C4-2B (cell line): ENCODE data around the gene LMO3.
"Not testable (repeated sequence)": the region's sequence is repeated elsewhere in the genome, so short reads cannot be mapped to it uniquely, and the experiment has no call there.

ENCODE experiments used
- H3K27ac ChIP-seq: fragments of 450-650 bp; 2 replicates; pipeline ENCODE4 v1.5.1; 2017
- ZFX ChIP-seq: fragments of 450-650 bp; IDR thresholded peaks from 2 replicates; pipeline ENCODE4 v1.6.1; 2017
- TF ChIP-seq, protein P1 (sequence below): fragments of 450-650 bp; conservative IDR thresholded peaks from 2 replicates; pipeline ENCODE4 v1.5.1; 2017; ENCODE audit warnings: mild to moderate bottlenecking

LMO3 gene

DNA sequence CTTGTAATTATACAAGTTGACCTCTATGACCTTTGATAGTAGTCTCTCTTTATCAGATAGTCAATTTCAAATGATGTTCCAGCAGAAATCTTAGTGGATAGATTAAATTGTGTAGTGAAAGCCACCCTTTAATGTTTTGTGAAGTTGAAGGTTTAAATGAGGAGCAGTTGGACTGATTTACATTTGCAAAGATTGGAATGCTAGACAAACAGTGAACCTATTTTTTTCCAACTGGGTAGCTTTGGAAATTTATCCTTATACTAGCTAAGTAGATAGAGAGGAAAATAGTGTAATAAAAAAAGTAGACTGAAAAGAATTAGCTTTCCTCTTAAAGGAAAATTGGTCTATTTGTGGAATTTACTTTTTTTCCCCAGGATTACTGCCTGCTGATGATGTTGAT lies 53.7 kb downstream of the LMO3 start:
- H3K27ac ChIP-seq, result no peak overlapping the region
- TF ChIP-seq, protein P1, sequence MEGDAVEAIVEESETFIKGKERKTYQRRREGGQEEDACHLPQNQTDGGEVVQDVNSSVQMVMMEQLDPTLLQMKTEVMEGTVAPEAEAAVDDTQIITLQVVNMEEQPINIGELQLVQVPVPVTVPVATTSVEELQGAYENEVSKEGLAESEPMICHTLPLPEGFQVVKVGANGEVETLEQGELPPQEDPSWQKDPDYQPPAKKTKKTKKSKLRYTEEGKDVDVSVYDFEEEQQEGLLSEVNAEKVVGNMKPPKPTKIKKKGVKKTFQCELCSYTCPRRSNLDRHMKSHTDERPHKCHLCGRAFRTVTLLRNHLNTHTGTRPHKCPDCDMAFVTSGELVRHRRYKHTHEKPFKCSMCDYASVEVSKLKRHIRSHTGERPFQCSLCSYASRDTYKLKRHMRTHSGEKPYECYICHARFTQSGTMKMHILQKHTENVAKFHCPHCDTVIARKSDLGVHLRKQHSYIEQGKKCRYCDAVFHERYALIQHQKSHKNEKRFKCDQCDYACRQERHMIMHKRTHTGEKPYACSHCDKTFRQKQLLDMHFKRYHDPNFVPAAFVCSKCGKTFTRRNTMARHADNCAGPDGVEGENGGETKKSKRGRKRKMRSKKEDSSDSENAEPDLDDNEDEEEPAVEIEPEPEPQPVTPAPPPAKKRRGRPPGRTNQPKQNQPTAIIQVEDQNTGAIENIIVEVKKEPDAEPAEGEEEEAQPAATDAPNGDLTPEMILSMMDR, result no peak

DNA sequence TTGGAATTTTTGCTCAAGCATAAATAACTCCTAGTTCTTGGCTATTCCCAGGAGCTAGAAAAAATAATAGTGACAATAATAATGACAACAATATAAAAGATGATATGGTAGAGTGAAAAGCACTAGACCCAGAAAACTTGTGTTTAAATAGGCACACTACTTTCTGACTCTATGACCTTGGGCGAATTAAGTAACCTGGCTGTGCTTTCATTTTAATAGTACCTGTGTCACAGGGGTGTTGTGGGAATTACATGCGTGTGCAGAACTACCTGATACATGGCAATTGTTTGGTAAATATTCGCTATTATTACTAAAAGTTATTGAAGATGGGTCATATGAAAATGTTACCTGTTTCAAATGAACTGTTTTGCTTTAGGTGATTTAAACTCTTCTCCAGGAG lies 60.1 kb downstream of the LMO3 start:
- H3K27ac ChIP-seq, result no peak overlapping the region
- TF ChIP-seq, protein P1, result no peak
- no peak for TF ChIP-seq ZFX

DNA sequence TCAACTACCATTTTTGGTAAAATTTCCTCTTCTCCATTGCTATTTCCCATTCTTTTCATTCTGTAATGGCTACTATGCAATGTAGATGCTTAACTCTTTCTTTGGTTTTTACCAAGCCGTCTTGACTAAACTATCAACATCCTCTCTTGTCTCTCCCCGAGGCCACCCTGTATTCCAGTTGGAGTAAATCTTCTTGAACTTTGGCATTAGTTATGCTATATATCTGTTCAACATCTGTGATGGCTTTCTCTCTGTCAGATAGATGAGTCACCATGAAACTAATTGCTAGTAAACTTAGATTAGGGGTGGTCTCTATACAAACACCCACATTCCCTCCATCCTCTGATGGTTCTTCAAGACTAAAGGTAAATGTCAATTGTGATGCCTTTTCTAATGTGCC lies 63.4 kb downstream of the LMO3 start:
- TF ChIP-seq, protein P1, result no peak
- TF ChIP-seq ZFX, result no peak
- no peak overlapping the region for H3K27ac ChIP-seq

- not testable (repeated sequence) for H3K27ac ChIP-seq
These were observed 68.3 kb downstream of the LMO3 start for GRCh38 chr12:16537652-16538051.

- TF ChIP-seq, protein P1, result no peak
- TF ChIP-seq ZFX, result no peak
- H3K27ac ChIP-seq, result no peak overlapping the region
These were observed 74.3 kb downstream of the LMO3 start for GRCh38 chr12:16531621-16532020.

GRCh38 chr12:16530268-16530850 lies 75.6 kb downstream of the LMO3 start:
- TF ChIP-seq ZFX, result no peak
- TF ChIP-seq, protein P1, result no peak
- H3K27ac ChIP-seq, result no peak overlapping the region

GRCh38 chr12:16526693-16527092 lies 79.3 kb downstream of the LMO3 start:
- no peak for TF ChIP-seq ZFX
- TF ChIP-seq, protein P1, result no peak
- H3K27ac ChIP-seq, result no peak overlapping the region

- H3K27ac ChIP-seq, result no peak overlapping the region
- TF ChIP-seq ZFX, result no peak
- TF ChIP-seq, protein P1, result no peak
These were observed 81.6 kb downstream of the LMO3 start for GRCh38 chr12:16524378-16524777.
